Measurements from ENCODE around the gene HLCS. TPM values are rescaled to one million over a fixed set of nuclear protein-coding genes. Genes with fewer than 3 reads are reported as not detected.
"Not testable (repeated sequence)": the region's sequence is repeated elsewhere in the genome, so short reads cannot be mapped to it uniquely, and the experiment has no call there.

The HLCS gene
- polyA plus RNA-seq, 1 experiment: 22.3 TPM

GRCh38 chr21:36999131-36999898, 32.8 kb upstream of the HLCS start:
- Histone ChIP-seq H3K27ac (ENCODE audit: low read depth, low read length) (no peak overlapping the region), H3K9me3 (ENCODE audit: control insufficient read depth, insufficient read depth, low read length) (peaks cover 2% of the 10 kb centered on the region; the same call in 1 of the 2 replicates), H3K27me3 (ENCODE audit: control insufficient read depth, insufficient read depth, low read length) (peaks cover 8% of the 10 kb centered on the region), H3K4me3 (ENCODE audit: low read depth, low read length) (no peak overlapping the region)
- no peak for DNase-seq (ENCODE audit: low read depth, low spot score)
- ChIA-PET CTCF (no interaction called here), POLR2A (no interaction called here)
- TF ChIP-seq CTCF (IDR thresholded peaks at IDR 0.05; ENCODE audit: low read depth, low read length): no peak

- H3K27me3 ChIP-seq (ENCODE audit: control insufficient read depth, insufficient read depth, low read length); DNase-seq (ENCODE audit: low read depth, low spot score); H3K9me3 ChIP-seq (ENCODE audit: control insufficient read depth, insufficient read depth, low read length); H3K4me3 ChIP-seq (ENCODE audit: low read depth, low read length); POLR2A ChIA-PET; H3K27ac ChIP-seq (ENCODE audit: low read depth, low read length): not testable (repeated sequence)
- CTCF ChIA-PET: interaction anchor here (0.8 kb wide), 1 partner anchor 18 kb away, joined by 3 read pairs; no protein-coding TSS in a partner anchor
These were observed 28.8 kb upstream of the HLCS start for GRCh38 chr21:36995285-36995684.

DNA sequence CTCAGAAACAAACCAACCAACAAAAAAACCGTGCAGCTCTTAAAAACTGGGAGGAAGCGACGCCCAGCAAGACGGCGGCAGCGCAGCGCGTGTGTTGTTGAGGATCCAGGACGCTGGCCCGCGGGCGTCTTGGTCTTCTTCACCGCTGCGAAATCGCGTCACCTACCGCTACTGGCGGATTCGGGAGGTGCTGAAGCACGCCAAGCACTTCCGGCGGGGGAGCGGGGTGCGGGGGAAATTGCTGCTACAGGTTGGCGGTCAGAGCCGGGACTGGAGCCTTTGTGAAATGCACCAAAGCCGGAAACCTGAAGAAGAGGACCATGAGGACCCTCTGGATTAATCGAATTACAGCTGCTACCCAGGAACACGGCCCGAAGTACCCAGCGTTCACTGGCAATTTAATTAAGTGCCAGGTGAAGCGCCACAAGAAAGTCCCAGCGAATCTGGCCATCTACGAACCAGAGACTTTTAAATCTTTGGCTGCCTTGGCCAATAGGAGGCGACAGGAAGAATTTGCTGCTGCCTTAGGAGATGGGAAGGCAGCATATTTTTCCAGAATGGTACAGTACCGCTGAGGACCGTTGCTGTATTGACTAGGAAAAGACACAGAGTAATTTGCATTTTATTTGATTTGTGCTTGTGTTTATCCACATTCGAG, 28.2 kb upstream of the HLCS start:
- POLR2A ChIA-PET: no interaction called here
- Histone ChIP-seq H3K4me3 (ENCODE audit: low read depth, low read length) (peak overlapping the region; percentile 38), H3K9me3 (ENCODE audit: control insufficient read depth, insufficient read depth, low read length) (peaks cover 6% of the 10 kb centered on the region; the same call in 1 of the 2 replicates), H3K27ac (ENCODE audit: low read depth, low read length) (no peak overlapping the region), H3K27me3 (ENCODE audit: control insufficient read depth, insufficient read depth, low read length) (peaks cover 4% of the 10 kb centered on the region)
- no peak; the same call in 1 of the 2 replicates for TF ChIP-seq CTCF (IDR thresholded peaks at IDR 0.05; ENCODE audit: low read depth, low read length)
- DNase-seq (ENCODE audit: low read depth, low spot score): no peak
- CTCF ChIA-PET: interaction anchor here (0.8 kb wide), 1 partner anchor 18 kb away, joined by 3 read pairs; no protein-coding TSS in a partner anchor

DNA sequence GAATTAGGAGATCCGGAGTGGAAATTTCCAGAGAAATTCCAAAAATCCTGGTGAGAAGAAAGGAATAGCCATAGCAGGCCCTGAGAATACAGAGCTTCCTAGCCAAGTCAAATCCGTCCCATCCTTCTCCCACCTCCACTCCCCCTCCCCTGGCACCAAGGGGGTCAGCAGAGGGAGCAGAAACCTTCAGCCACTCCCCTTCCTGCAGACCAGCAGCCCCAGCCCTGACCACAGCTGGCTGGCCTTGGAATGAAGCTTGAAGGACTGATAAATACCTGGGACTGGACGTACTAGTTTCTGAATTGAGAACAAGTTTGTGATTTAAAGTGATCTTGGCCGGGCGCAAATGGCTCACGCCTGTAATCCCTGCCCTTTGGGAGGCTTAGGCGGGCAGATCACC, 26.2 kb upstream of the HLCS start:
- CTCF ChIA-PET: interaction anchor here (1.5 to 1.9 kb wide), 3 partner anchors 16 to 95 kb away, joined by 3 to 6 read pairs (median 3); no protein-coding TSS in a partner anchor

More for the DNA sequence above, 26.2 kb upstream of the HLCS start:
- DNase-seq (ENCODE audit: low read depth, low spot score): no peak
- TF ChIP-seq CTCF (IDR thresholded peaks at IDR 0.05; ENCODE audit: low read depth, low read length): no peak
- Histone ChIP-seq H3K4me3 (ENCODE audit: low read depth, low read length) (no peak overlapping the region), H3K27ac (ENCODE audit: low read depth, low read length) (no peak overlapping the region), H3K27me3 (ENCODE audit: control insufficient read depth, insufficient read depth, low read length) (peaks cover 2% of the 10 kb centered on the region), H3K9me3 (ENCODE audit: control insufficient read depth, insufficient read depth, low read length) (peaks cover 6% of the 10 kb centered on the region; the same call in 1 of the 2 replicates)
- POLR2A ChIA-PET: no interaction called here
